GOT3 (cell line): ENCODE results near the gene SH3GLB2.
"Not testable (repeated sequence)": the region's sequence is repeated elsewhere in the genome, so short reads cannot be mapped to it uniquely, and the experiment has no call there.

Experiments
- DNase-seq: peaks from one replicate; lab custom pipeline; 2025; ENCODE audit warnings: mixed read lengths; lab: John Stamatoyannopoulos, UW

The SH3GLB2 gene

DNA sequence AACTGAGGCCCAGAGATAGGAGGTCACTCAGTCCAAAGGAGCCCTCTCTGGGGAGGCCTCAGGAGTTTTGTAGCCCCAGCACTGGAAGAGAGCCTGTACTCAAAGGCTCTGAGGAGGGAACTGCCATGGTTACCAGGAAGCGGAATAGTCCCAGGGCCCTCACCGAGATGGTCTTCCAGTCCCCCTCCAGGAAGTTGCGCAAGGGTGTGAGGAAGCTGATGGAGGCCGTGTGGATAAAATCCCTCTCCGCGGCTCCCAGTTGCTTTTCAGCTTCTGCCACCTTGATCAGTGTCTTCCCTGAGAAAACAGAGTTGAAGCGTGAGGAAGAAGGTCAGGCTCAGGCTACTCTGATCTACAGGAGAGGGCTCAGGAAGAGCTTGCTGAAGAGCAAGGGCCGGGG, 13.5 kb downstream of the SH3GLB2 start:
- no peak for DNase-seq

DNA sequence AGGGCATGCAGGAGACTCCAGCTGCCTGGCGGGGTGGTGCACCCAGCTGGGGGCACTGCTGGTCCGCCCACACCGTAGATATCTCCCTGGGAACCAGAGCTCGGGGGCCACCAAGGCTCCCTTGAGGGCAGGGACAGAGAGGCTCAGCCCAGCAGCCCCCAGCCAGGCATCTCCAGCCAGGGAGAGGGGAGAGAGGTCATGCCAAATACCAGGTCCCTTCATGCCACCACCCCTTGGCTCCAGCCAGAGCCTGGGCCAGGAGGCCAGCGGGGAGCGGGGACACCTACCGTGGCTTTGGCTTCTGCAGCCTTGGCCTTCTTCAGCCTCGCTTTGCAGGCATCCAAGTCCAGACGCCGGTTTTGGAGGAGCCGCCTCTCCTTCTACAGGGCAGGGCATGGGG, 14.0 kb downstream of the SH3GLB2 start:
- no peak for DNase-seq

DNA sequence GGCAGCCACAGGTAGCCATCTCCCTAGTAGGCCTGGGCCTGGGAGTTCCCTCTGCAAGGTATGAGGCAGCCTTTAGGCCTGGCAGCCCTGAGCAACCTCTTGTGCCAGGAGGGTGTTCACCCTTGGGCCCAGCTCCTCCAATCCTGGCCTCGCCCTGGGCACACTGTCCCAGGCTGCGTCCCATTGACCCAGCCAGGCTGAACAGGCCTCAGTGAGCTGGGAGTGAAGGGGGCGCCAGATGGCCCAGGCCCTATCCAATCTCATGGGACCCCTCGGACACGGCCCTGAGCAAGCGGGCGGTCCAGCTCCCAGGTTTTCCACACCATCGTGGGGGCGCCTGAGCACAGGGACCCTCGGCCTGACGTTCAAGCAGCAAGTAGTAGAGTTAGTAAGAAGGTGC, 14.5 kb downstream of the SH3GLB2 start:
- DNase-seq: no peak

DNA sequence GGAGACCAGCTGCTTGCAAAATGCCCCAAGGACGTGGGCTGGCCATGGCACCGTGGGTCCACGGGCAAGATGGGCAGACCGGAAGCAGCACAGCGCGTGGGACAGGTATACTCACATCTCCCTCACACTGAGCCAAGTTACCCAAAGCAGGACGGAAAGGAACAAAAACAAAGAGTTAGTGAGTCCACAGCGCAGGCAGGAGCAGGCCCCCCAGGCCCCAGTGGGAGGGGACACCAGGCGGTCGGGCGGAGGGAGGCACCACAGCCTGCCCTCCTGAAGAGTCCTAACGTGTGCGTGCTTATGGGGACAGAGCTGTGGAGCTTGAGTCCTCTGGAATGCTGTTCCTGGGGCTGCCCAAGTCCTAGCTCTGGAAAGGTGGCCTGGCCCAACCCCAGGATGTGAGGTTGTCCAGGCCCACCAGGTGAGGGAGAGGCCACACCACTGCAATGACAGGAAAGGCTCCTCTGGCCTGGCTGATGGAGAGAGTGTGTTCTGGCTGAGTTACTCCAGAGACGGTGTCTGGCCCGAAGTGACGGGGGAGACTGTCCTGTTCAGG, 15.2 kb downstream of the SH3GLB2 start:
- no peak for DNase-seq

DNA sequence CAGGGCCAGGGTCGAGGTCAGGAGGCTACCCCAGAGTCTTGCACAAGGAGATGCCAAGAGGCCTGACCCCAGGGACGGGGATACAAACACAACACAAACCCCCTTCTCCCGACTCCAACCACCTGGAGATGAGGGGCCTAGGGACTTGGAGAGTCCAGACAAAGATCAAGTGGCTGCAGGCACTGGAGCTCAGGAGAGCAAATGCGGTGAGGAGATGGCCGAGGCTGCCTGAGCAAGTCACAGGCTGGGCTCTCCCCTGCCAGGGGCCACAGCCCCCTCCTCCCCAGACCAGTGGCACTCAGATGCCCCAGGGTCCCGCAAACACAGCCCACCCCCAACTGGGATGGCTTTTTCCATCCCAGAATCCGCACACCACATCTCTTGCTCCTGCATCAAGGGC, 15.8 kb downstream of the SH3GLB2 start:
- DNase-seq: no peak

DNA sequence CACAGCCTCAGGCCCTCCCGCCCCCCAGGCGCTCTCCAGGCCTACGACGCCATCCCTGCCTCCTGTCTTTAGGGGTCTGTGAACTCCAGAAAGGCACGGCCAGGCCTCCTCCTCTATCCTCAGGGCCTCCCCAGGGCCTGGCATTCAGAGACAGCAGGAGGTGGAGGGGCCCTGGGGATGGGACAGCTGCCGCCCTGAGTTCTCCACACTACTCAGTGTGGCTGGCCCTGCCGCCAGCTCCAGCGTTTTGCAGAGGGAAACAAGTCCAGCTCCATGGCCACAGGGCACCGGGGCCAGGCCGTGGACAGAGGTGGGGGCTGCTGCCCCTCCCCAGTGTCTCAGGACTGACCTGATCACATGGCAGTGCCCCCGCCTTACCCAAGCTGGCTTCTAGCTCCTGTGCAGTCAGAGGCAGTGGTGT, 16.4 kb downstream of the SH3GLB2 start:
- no peak for DNase-seq

DNA sequence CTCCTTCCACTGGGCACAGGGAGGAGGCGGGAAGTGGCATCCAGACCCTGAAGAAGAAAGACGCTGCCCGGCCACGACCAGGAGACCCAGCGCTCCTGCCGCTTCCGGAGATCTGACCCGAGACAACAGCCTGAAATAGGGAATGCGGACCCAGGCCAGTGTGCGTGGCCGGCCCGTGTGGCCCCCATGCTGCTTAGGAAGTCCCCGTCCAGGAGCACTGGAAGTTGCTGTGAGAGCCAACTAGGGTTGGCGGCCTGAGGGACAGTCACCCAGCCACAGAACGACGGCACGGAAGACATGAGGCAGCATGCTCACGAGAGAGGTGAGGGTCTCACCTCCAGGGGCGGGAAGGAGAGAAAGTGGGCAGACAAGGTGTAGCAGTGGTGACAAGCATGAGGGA, 17.0 kb downstream of the SH3GLB2 start:
- DNase-seq: no peak

DNA sequence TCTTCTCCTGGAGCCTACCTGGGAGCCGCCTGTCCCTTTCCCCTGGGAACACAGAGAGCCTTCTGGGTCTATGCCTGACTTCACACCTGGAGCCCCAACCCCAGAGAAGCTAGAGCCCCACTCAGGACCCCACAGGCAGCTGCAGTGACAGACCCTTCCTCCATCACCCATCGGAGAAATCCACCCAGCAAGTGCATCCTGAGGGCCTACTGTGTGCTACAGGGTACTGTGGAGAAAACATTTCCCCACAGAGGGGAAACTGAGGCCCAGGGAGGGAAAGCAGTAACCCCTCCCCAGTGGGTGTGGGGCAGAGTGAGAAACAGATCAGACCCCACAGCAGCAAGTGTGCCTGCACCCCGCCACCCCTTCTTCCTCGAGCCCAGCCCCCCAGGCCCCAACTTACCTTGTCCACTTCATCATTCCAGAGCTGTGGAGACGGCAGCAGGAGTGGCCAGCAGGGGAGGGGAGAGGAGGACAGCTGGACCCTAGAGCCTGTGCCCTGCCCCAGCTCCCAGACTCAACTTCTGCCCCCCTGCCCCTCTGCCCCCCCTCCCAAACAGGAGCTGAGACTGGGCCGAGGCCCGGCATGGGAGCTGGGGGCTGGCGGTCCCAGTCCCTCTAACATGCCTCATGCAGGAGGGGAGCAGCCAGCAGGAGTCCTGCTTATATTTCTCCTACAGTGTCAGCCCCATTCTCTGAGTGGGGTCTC, 17.7 kb downstream of the SH3GLB2 start:
- DNase-seq: no peak

DNA sequence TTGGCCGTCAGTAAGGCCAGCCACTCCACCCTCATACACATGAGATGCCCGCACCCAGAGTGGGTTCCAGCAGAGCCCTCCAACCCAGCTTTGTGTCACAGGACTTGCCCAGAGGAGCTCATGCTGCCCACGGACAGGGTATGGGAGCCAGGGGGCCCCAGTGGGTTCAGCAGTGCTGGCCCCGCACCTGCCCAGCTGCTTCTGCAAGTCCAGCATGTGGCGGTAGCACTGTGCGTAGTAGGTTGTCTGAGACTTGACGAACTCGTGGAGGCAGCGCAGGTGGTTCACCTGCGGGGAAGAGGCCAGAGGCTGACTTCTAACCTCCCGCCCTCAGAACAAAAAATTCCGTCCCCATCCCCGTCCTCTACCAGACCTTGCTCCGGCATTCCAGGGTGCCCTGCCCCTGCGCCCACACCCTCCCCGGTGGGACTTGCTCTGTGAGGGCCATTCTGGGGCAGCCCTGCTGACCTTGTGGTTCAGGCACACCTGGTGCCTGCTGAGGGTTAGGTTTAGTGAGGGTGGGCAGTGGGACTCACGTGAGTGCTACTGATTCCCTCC, 18.5 kb downstream of the SH3GLB2 start:
- no peak for DNase-seq

DNA sequence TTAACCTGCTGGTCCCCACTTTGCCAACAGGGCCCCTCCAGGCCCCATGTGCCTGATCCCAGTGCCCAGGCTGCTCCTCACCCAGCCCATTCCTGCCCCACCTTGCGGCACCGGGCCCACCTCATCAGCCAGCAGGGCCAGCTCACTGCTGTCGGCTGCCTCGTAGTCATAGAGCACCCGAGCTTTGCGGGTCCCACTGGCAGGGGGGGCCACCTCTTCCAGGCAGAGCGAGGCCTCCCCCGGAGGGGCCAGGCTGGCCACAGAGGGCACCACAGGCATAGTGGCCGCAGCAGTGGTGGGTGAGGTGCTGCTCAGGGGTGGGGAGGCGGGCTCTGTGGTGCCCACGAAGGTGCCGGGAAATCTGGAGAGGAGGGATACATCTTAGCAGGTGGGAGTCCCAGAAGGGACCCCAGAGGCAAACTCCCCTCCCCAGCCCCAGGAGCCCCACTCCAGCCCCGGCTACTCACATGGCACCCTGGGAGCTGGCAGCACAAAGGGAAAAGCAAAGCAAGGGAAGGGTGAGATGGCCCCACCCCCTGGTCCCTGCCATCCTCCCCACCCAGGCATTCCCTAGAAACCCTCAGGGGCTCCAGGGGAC, 19.0 kb downstream of the SH3GLB2 start:
- no peak for DNase-seq

DNA sequence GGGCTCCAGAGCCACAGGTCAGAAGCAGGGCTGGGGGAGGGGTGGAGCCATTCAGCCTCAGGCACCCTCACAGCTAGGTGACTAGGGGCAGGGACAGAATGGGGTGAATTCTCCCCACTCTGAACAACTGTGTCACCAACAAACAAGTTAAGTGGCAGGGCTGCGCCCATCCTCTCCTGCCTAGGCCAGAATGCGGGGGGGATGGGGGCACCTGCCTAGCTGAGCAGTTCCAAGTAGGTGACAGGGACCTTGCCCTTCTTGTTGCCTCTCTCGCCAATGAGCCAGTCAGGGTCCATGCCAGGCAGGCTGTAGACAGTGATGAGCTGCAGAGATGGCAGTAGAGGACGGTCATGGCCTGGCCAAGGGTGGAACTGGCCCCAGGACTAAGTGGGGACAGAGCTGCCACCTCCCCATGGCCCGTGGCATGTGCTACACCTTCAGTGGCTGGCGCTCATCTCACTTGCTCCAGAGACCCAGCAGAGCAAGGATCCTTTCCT, 19.6 kb downstream of the SH3GLB2 start:
- DNase-seq: no peak

DNA sequence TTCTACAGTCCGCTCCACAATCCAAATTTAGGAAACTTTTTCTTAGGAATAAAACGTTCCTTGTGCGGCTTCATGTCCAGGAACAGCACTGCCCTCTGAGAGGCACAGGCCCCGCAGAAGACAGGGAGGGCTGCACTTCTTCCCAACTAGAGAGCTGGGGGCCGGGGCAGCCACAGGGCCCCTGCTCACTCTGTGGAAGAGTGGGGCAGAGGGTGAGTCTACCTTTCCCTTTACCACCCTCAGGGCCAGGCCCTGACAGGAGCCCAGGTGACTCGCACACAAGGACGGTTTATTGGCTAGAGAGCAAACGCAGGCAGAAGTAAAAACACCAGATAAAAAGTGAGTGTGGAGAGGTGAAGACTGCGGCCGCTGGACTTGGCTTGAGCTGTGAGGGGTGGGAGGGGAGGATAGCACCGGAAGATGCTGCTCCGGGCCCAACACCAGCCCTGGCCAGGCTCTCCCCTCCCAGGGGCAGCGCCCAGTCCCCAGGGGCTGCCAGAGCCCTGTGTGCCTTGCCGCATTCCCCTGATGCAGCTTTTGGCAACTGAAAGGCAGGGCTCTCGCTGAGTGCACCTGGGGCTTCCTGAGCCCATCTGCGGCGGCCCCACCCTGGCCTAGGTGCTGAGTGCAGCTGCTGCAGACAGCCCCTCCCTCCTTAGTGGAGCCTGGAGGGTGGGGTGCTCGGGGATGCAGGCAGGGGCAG, 20.2 kb downstream of the SH3GLB2 start:
- no peak for DNase-seq

DNA sequence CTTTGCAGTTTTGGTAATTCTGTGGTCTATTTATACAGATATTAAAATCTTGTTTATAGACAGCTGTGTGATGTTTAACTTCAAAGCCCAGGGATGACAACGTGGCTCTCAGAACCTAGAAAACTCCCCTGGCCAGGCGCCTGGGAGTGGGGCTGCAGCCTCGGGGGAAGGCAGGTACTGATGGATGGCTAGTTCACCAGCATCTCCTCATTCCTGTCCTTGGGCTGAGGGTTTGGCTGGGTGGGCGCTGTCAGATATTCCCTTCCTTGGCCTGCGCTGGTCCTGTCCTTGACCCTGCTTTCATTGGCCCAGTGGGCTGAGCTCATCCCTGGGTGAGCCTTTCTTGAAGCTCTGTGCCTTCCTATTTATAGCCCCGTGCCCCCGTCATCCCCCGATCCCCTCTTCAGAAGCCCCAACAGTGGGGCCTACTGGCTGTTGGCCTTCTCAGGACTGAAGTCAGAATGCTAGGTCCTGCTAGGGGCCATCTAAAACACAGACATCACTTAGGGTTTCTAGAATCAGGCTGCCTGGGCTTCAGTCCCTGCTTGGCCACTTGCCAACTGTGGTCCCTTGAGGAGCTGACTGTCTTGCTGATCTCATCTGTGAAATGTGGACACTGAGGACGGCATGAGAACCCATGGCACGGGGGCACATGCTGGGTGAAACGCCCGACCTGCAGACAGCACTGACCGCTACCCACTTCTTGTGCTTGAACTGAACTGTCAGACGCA, 20.9 kb downstream of the SH3GLB2 start:
- DNase-seq: no peak

DNA sequence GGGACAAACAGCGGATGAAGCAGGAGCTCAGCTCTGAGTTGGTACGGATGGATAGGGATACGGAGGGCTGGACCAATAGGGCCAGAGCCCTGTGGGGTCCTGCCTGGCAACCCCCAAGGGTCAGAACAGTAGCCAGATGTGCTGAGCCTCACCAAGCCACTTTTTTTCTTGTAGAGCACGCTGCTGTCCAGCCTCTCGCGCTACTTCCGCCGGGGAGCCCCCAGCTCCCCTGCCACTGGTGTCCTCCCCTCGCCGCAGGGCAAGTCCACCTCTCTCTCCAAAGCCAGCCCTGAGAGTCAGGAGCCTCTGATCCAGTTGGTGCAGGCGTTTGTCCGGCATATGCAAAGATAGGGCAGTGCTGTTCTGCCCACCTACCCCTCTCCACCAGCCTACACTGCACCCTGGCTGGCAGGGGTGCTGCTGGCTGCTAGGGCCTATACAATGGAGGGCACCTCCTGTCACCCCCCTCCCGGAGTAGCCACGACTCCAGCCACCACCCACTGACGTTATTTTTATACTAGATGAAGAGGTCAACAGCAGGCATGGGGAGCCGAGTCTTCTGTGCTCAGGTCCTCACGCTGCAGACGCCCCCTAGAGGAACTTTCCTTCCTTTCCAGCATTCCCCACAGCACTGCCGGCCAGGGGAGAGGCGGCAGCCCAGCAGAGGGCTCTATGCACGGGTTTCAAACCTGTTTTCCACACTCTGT, 21.6 kb downstream of the SH3GLB2 start:
- no peak for DNase-seq

DNA sequence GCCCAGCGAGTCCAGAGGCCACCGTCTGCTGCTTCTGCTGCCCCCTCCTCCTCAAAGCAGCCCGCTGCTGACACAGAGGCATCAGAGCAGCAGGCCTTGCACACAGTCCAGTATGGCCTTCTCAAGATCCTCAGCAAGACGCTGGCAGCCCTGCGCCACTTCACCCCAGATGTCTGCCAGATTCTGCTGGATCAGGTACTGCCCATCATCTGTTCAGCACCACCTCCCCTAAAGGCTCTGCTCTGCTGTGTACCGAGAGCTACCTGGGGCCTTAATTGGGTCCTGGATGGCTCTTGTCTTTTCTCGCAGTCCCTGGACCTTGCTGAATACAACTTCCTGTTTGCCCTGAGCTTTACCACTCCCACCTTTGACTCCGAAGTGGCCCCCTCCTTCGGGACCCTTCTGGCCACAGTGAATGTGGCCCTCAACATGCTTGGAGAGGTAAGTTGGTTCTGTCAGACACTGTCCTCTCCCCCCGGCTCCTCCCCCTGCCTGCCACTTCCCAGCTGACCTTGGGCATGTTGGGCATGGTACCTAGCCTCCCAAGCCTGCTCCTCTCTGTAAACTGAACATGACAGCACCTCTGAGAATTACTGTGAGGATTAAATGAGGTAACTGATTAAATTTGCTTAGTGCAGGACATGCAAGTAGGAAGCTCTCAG, 22.7 kb downstream of the SH3GLB2 start:
- DNase-seq: no peak

DNA sequence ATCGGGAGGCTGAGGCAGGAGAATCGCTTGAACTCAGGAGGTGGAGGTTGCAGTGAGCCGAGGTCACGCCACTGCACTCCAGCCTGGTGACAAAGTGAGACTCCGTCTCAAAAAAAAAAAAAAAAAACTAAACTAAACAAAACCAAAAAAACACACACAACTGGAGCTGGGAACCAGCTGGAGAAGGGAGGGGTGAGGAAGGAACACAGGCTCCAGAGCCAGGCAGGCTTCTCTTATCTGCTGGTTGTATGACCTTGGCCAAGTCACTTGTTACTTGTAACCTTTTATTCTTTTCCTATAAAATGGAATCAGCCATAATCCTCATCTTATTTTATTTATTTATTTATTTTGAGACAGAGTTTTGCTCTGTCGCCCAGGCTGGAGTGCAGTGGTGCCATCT, 24.0 kb downstream of the SH3GLB2 start:
- not testable (repeated sequence) for DNase-seq

DNA sequence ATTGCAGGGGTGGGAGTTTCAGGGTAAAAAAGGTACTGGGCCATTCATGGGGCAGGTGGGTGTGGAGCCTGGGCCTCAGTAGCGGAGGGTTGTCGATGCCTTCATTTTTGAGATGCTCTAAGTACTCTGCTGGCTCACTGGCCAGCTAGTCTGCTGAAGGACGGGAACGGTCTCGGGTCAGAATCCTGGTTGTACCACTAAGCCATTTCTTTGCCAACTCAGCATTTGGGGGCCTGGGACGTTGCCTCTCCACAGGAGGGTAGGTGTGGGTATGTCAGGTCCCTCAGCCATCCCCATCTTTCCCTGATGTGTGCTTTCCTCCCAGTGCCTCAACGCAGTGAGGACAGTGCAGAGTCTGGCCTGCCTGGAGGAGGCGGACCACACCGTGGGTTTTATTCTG, 25.1 kb downstream of the SH3GLB2 start:
- no peak for DNase-seq

DNA sequence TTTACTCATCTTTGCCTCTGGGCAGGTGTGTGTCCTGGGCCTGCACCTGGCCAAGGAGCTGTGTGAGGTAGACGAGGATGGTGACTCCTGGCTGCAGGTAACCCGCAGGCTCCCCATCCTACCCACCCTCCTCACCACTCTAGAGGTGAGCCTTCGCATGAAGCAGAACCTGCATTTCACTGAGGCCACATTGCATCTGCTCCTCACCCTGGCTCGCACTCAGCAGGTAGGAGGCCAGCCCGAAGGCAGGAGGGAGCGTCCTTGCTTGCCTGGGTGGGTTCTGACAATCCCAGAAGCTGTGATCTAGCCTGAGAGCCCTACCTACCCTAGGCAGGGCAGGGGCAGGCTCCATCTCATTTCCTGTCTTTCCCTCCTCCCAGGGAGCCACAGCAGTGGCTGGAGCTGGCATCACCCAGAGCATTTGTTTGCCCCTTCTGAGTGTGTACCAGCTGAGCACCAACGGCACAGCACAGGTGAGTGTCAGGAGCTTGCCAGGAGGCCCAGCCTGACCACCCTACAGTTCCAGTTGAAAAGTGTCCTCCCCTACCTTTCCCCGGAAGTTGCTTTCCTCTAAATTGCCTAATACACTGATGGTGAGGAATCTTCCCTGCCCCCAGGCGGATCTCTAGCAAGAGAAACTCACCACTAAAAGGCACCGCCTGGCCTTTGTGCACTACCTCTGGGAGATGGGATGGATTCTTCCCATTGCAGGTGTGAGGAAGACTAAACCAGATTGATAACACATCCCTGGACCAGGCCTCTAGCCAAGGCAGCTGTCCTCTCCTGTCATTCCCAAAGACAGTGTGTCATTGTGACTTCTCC, 26.4 kb downstream of the SH3GLB2 start:
- DNase-seq: no peak

DNA sequence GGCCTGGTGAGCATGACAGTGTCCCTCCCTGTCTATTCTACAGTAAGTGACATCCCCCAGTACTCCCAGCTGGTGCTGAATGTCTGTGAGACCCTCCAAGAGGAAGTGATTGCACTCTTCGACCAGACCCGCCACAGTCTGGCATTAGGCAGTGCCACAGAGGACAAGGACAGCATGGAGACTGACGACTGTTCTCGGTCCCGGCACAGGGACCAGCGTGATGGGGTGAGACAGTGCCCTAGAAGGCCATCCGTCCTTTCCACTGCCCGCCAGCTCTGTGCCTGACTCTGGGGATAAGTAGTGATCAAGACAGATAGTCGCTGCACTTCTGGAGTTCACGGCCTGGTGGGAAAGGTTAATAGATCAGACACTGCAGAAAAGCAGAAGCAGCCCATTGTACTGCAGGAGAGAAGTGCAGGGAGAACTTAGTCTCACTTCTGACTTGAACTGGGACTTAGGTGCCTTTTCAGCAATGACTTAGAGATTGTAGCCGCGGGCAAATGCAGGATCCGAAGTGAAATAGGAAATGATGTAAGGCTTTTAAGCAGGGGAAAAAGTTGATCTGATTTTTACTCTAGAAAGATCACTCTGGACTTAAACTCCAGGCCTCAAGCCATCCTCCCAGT, 28.4 kb downstream of the SH3GLB2 start:
- no peak for DNase-seq
